CD14-positive monocyte (primary cell): ENCODE data around the gene LRTM2. TPM values are rescaled to one million over a fixed set of nuclear protein-coding genes. Genes with fewer than 3 reads are reported as not detected.

Source experiments
- DNase-seq, 3 donors: peaks; one replicate each; pipeline ENCODE4 v3.0.0-alpha.2; 2011 to 2022
- H2AFZ ChIP-seq: 2 replicates; pipeline ENCODE4 v1.6.0; 2012; ENCODE audit warnings: mild to moderate bottlenecking, low read depth, low read length, inconsistent platforms; ENCODE audit not compliant: insufficient read depth, poor library complexity, severe bottlenecking
- H3K27ac ChIP-seq, 2 donors: 1 replicate in 1 of 2; 2 replicates in 1 of 2; pipeline ENCODE4 v1.5.1; 2012 to 2013; ENCODE audit warnings: low read length in 2 of 2, control low read depth in 1 of 2, inconsistent platforms in 1 of 2, low read depth in 1 of 2, mild to moderate bottlenecking in 1 of 2
- H3K27me3 ChIP-seq, 2 donors: one replicate each; pipeline versions ENCODE4 v1.6.0 to v1.6.1; 2011 to 2013; ENCODE audit warnings: low read length in 2 of 2; ENCODE audit not compliant: control insufficient read depth in 2 of 2, insufficient read depth in 2 of 2
- H3K36me3 ChIP-seq, 2 donors: replicated peaks in 1 of 2; 1 replicate in 1 of 2; 2 replicates in 1 of 2; pipeline versions ENCODE4 v1.5.1 to v1.6.1; 2012 to 2013; ENCODE audit warnings: low read length in 2 of 2, control low read depth in 1 of 2, inconsistent platforms in 1 of 2, mild to moderate bottlenecking in 1 of 2; ENCODE audit not compliant: insufficient read depth in 2 of 2, control insufficient read depth in 1 of 2
- H3K4me1 ChIP-seq, 2 donors: 1 replicate in 1 of 2; 2 replicates in 1 of 2; pipeline versions ENCODE4 v1.5.1 to v1.6.1; 2012 to 2013; ENCODE audit warnings: low read length in 2 of 2, control low read depth in 1 of 2, inconsistent platforms in 1 of 2, mild to moderate bottlenecking in 1 of 2, moderate library complexity in 1 of 2; ENCODE audit not compliant: insufficient read depth in 2 of 2, control insufficient read depth in 1 of 2
- H3K4me2 ChIP-seq: replicated peaks from 2 replicates; pipeline ENCODE3; 2012; ENCODE audit warnings: low read length, moderate library complexity, mild to moderate bottlenecking; ENCODE audit not compliant: poor library complexity, severe bottlenecking; ENCODE audit errors: extremely low read depth
- H3K4me3 ChIP-seq, 3 experiments: fragments of 200-600 bp in 1 of 3; sonication (generic) in 1 of 3; replicated peaks in 1 of 3; 1 replicate in 2 of 3; 2 replicates in 1 of 3; pipeline ENCODE4 v1.5.1; 2011 to 2013; ENCODE audit warnings: low read length in 3 of 3, mild to moderate bottlenecking in 3 of 3, control low read depth in 2 of 3, low read depth in 2 of 3, inconsistent platforms in 1 of 3, moderate library complexity in 1 of 3
- H3K79me2 ChIP-seq: 2 replicates; pipeline ENCODE4 v1.6.0; 2012; ENCODE audit warnings: mild to moderate bottlenecking, control low read depth, inconsistent platforms, low read length, moderate library complexity; ENCODE audit not compliant: insufficient read depth
- H3K9ac ChIP-seq: 2 replicates; pipeline ENCODE4 v1.6.0; 2017; ENCODE audit warnings: low read length, mild to moderate bottlenecking; ENCODE audit not compliant: insufficient read depth, poor library complexity, severe bottlenecking
- H3K9me3 ChIP-seq, 2 donors: replicated peaks in 1 of 2; 1 replicate in 1 of 2; 2 replicates in 1 of 2; pipeline versions ENCODE4 v1.5.1 to v1.6.1; 2012 to 2013; ENCODE audit warnings: low read length in 2 of 2, control low read depth in 1 of 2; ENCODE audit not compliant: control insufficient read depth in 1 of 2, insufficient read depth in 1 of 2
- H4K20me1 ChIP-seq: 2 replicates; pipeline ENCODE4 v1.6.0; 2012; ENCODE audit warnings: mild to moderate bottlenecking, low read length, control low read depth, moderate library complexity; ENCODE audit not compliant: insufficient read depth
- H3K27ac Mint-ChIP-seq, 7 donors: one replicate each; pipeline ENCODE4 v1.8.0; 2020; ENCODE audit warnings: mild to moderate bottlenecking in 7 of 7, mixed read lengths in 7 of 7, moderate library complexity in 6 of 7, inconsistent platforms in 2 of 7
- H3K27me3 Mint-ChIP-seq, 3 donors: one replicate each; pipeline ENCODE4 v1.8.0; 2021 to 2022; ENCODE audit warnings: low read depth in 3 of 3, mild to moderate bottlenecking in 3 of 3, mixed read lengths in 3 of 3, moderate library complexity in 3 of 3, inconsistent platforms in 1 of 3
- H3K36me3 Mint-ChIP-seq, 2 donors: one replicate each; pipeline ENCODE4 v1.8.0; 2020; ENCODE audit warnings: mixed read lengths in 2 of 2, inconsistent platforms in 1 of 2, mild to moderate bottlenecking in 1 of 2
- H3K4me1 Mint-ChIP-seq: one replicate; pipeline ENCODE4 v1.8.0; 2020; ENCODE audit warnings: mild to moderate bottlenecking, mixed read lengths
- H3K4me3 Mint-ChIP-seq, 2 donors: one replicate each; pipeline ENCODE4 v1.8.0; 2020; ENCODE audit warnings: mild to moderate bottlenecking in 2 of 2, mixed read lengths in 2 of 2, moderate library complexity in 1 of 2
- H3K9me3 Mint-ChIP-seq, 7 donors: one replicate each; pipeline ENCODE4 v1.8.0; 2020 to 2022; ENCODE audit warnings: mixed read lengths in 7 of 7, mild to moderate bottlenecking in 6 of 7, moderate library complexity in 6 of 7, inconsistent platforms in 2 of 7
- CTCF ChIP-seq: fragments of 200-600 bp; IDR thresholded peaks from one replicate; pipeline ENCODE4 v1.8.0; 2022; ENCODE audit warnings: antibody characterized with exemption, mild to moderate bottlenecking
- WGBS: methylation state at CpG from one replicate; pipeline ENCODE4 v1.1.5; 2013; ENCODE audit warnings: missing lambda C conversion rate; ENCODE audit not compliant: insufficient coverage; 5-methylcytosine and 5-hydroxymethylcytosine counted together
- intact Hi-C, 2 donors: fragments of 100-400 bp; cut with micrococcal nuclease; formaldehyde crosslinking; loops; one replicate each; pipeline versions ENCODE4 v1.15.0 to v1.15.1; 2023
- polyA plus RNA-seq, 3 donors: library from polyadenylated mRNA; depleted of rRNA in 1 of 3; unstranded in 2 of 3; stranded (reverse) in 1 of 3; fragments of 300-500 nt in 2 of 3; fragments of >200 nt in 1 of 3; fragmentation: Illumina TruSeq in 2 of 3; gene quantifications; 1 replicate in 2 of 3; 2 replicates in 1 of 3; pipeline ENCODE4 v1.2.3, GENCODE V29; 2012 to 2021

LRTM2 gene
- polyA plus RNA-seq, 3 donors, result not detected

DNA sequence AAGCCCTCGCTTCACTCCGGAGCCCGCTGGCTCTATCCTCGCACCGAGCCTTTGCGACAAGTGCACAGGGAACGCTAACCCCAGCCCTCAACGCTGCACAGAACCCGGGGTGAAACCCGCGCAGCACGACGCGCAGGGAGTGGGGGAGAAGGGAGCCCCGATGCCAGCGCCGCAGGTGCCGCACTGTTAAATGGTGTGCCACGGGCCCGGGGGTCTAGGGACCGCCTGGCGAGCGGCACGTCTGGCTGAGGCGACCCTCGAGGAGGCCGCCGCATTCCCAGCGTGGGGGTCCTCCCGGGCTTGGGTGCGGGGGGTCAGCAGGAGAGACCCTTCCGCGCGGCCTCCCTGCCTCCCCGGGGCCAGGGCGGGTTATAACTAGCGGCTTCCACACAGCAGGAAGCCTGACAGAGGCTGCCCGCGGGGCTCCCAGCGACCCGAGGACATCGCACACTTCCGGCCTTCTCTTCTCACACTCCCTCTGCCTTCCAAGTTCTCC is 23.8 kb upstream of the LRTM2 start:
- Mint-ChIP-seq H3K36me3 (peaks cover 7 to 15% of the 10 kb centered on the region in 2 donors), H3K4me3 (peak overlapping the region; percentile 81 to 90), H3K27ac (peak overlapping the region; percentile 85 to 94 (median 91)), H3K4me1 (peaks cover 17% of the 10 kb centered on the region), H3K9me3 (no peaks in the 10 kb centered on the region), H3K27me3 (peaks cover 0 to 1% (median 0%) of the 10 kb centered on the region in 3 donors)
- Histone ChIP-seq H3K9ac (peak overlapping the region; percentile 94), H3K4me1 (peaks cover 20 to 33% of the 10 kb centered on the region in 2 donors), H2AFZ (peak overlapping the region; percentile 90), H3K27me3 (no peaks in the 10 kb centered on the region), H3K9me3 (no peaks in the 10 kb centered on the region), H3K79me2 (peaks cover 9% of the 10 kb centered on the region), H3K36me3 (no peaks in the 10 kb centered on the region), H4K20me1 (no peaks in the 10 kb centered on the region), H3K27ac (peak overlapping the region; percentile 79 to 95), H3K4me2 (peak overlapping the region; percentile 83), H3K4me3 (peak overlapping the region; percentile 77 to 84 (median 79))
- WGBS, result under 1% methylated on average over 43 of the region's 43 CpGs
- intact Hi-C loops, result loop anchor here (1.0 to 2.0 kb wide), 3 partner anchors 14 to 144 kb away; no protein-coding TSS in a partner anchor
- peak; percentile 43 to 53 (median 50) for DNase-seq
- TF ChIP-seq CTCF, result no peak

- Mint-ChIP-seq H3K4me1 (peaks cover 17% of the 10 kb centered on the region), H3K27me3 (peaks cover 0 to 1% (median 0%) of the 10 kb centered on the region in 3 donors), H3K4me3 (peak overlapping the region; percentile 77 to 90), H3K36me3 (peaks cover 11 to 15% of the 10 kb centered on the region in 2 donors), H3K27ac (peak overlapping the region; percentile 84 to 92 (median 89)), H3K9me3 (no peaks in the 10 kb centered on the region)
- Histone ChIP-seq H3K27me3 (no peaks in the 10 kb centered on the region), H3K79me2 (peaks cover 9% of the 10 kb centered on the region), H3K9me3 (no peaks in the 10 kb centered on the region), H2AFZ (peak overlapping the region; percentile 90), H3K4me2 (peak overlapping the region; percentile 83), H3K27ac (peak overlapping the region; percentile 79 to 95), H4K20me1 (no peaks in the 10 kb centered on the region), H3K4me3 (peak overlapping the region; percentile 77 to 84 (median 79)), H3K9ac (peak overlapping the region; percentile 94), H3K4me1 (peaks cover 20 to 33% of the 10 kb centered on the region in 2 donors), H3K36me3 (no peaks in the 10 kb centered on the region)
- TF ChIP-seq CTCF, result no peak
- DNase-seq, result peak; percentile 60 to 72 (median 72)
- intact Hi-C loops, result loop anchor here in 1 of 2 donors (2.0 kb wide), 2 partner anchors 14 to 144 kb away; no protein-coding TSS in a partner anchor
- 4% methylated on average over 70 of the region's 71 CpGs for WGBS
Measured at GRCh38 chr12:1797011-1797901, 23.1 kb upstream of the LRTM2 start.
